ENCODE data around the gene EDA2R.

EDA2R gene, protein sequence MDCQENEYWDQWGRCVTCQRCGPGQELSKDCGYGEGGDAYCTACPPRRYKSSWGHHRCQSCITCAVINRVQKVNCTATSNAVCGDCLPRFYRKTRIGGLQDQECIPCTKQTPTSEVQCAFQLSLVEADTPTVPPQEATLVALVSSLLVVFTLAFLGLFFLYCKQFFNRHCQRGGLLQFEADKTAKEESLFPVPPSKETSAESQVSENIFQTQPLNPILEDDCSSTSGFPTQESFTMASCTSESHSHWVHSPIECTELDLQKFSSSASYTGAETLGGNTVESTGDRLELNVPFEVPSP

DNA sequence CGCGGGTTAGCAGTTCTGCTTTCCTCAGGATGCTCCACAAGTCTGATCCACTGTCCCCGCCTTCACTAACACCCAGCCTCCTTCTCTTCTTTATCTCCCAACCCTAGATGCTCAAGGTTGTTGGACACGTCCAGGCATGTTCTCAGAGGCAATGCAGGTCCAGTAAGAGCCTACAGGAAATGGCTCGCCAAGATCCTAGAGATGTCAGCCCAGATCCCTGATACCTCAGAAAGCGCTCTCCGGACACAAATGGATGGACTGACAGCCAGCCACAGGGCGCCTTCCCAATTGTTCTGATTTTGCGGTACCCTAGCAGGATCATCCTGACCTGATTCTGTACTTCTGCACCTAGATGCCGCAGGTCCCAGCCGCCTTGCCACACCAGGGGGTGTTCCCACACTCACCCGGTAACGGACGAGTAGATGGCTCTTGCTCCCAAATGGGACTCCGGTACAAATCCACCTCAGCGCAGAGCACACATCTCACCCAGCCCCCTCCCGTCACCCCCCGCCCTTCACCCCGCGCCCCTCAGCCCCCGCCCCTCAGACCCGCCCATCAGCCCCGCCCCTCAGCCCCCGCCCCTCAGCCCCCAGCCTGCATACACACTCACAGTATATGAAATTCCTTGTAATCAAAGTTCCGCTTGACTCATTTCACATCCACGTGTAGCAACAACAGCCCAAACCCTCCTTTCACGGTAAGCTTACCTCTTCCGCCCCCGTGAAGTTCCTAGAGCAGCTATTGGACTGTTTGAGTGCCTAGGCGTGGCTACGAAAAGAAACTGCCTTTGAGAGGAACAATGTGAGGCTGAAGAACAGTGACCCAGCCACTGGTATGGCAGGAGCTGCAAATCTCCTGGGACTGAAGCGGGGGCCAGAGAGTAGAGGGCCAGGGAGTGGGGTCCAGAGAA lies at the start of gene EDA2R:
TSS of gene EDA2R (minus strand) at position 488 of the 910 bp plus-strand sequence. CDS start 23,058 bp downstream, outside the sequence.
- TF ChIP-seq ZNF274 (IDR thresholded peaks at IDR 0.05; ENCODE audit: low read depth, low read length): no peak
- H3K4me3 ChIP-seq (ENCODE audit: low read length): peak within 1 kb of the TSS; percentile 65

DNA sequence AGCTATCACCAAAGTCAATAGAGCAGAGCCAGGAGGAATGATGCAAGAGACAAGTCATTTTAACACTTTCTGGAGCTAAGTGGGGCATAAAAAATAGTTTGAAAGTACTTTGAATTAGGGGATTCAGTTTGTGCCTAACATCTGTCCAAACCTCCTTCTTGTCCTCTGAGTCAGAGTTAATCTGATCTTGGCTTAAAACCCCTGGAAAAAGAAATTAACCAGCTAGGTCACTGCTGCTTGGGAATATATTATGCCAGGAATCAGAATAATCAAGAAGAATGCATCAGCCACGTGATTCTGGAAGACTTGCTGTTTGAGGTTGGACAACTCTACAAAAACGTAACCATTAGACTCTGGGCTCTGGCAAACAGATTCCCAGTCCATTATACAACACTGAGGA lies 45.3 kb upstream of the EDA2R start:
- no peak overlapping the region for H3K4me3 ChIP-seq (ENCODE audit: low read length)
- TF ChIP-seq ZNF274 (IDR thresholded peaks at IDR 0.05; ENCODE audit: low read depth, low read length): no peak

DNA sequence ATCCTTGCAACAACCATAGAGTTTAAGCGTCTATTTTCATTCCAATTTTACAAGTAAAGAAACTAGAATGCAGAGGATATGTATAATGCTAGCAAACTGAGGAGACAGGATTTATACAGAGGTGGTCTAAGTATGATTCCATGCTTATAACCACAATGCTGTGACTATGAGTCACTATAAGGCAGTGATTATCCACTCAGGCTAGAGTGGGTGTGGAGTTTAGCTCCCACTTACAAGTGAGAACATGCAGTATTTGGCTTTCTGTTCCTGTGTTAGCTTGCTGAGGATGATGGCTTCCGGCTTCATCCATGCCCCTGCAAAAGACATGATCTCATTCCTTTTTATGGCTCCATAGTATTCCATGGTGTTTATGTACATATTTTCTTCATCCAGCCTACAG lies 41.6 kb upstream of the EDA2R start:
- no peak overlapping the region for H3K4me3 ChIP-seq (ENCODE audit: low read length)
- no peak for TF ChIP-seq ZNF274 (IDR thresholded peaks at IDR 0.05; ENCODE audit: low read depth, low read length)

DNA sequence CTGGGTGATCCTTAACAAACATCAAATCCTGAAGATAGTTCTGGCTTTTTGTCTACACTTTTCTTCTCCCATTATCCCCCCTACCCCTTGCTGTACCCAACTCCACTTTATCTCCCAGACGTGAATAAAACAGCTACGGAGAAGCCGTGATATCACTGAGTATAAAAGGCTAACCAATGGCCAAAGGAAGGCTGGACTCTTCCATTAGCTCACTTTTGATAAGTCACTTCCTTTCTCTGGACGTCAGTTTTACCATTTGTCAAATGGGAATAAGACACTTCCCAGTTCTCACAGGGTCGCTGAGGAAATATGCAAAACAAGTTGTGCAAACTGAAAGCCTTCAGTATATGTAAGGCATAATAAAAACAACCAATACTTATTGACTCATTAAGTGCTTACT lies 38.6 kb upstream of the EDA2R start:
- no peak overlapping the region for H3K4me3 ChIP-seq (ENCODE audit: low read length)
- TF ChIP-seq ZNF274 (IDR thresholded peaks at IDR 0.05; ENCODE audit: low read depth, low read length): no peak

DNA sequence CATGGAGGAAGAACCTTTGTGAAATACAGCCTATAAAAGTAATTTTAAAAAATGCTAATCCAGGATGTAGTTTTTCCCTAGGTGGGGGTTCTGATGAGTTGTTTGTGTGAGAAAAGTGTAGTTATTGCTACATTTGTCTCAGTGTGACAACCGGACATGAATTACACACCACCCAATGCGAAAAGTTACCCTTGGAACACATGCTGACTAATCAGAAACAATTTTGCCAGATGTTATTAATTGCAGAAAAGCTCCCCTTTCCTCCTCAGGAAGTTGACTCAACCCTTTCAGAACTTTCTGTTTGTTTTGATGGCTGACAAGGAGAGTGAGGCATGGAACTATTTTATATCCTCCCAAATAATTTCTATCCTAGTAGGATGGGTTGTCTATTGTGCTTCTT lies 38.1 kb upstream of the EDA2R start:
- no peak overlapping the region for H3K4me3 ChIP-seq (ENCODE audit: low read length)
- TF ChIP-seq ZNF274 (IDR thresholded peaks at IDR 0.05; ENCODE audit: low read depth, low read length): no peak

DNA sequence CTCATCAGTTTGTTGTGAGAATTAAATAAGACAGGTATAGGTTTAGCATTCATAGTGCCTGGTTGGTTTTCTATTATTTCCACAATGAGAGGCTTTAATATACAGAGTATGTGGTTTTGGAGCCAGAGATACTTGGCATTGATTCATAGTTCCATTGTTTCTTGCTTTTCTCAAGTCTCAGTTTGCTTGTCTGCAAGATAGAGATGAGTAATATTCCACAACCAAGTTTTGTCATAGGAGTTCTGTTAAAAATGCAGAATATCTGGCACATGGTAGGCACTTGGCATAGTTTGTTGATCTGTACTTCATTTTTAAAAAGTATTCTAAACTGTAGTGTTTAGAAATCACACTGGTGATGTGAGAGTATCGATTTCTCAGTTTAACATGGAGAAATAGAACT lies 37.5 kb upstream of the EDA2R start:
- no peak for TF ChIP-seq ZNF274 (IDR thresholded peaks at IDR 0.05; ENCODE audit: low read depth, low read length)

DNA sequence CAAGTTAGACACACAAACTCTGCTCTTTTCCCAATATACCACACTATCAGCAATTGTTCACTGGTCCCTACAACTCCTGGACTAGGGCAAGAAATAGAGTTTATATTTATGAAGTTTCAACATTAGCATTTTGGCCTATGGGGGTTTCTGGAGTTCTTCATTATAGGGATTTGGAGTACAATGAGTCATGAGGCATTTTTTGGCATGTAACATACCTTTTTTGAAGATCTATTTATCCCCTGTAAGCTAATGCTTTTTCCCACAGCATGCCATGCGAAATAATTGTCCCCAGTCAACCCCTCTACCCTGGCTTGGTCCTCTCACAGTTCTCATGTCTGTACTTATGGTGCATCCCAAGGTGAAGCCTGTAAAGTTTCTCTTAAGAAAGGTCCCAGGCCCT lies 36.7 kb upstream of the EDA2R start:
- no peak overlapping the region for H3K4me3 ChIP-seq (ENCODE audit: low read length)
- TF ChIP-seq ZNF274 (IDR thresholded peaks at IDR 0.05; ENCODE audit: low read depth, low read length): no peak

More for the DNA sequence above, 37.5 kb upstream of the EDA2R start:
- no peak overlapping the region for H3K4me3 ChIP-seq (ENCODE audit: low read length)

DNA sequence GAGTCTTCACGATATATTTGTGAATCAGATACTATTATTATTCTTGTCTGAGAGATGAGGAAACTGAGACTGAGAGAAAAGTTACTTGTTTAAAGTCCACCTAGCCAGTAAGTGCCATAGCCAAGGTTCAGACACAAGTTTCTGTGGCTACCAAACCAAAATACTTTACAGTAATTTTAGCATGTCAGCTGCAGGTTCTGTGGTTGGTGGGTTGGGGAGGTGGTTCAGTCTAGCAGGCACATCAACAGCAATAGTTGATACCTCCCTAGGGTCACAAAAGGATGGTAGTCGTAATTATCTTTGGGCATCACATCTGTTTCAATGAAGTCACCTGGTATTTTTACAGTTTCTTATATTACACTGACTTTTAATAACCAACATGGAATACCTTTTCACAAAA lies 35.6 kb upstream of the EDA2R start:
- TF ChIP-seq ZNF274 (IDR thresholded peaks at IDR 0.05; ENCODE audit: low read depth, low read length): no peak
- no peak overlapping the region for H3K4me3 ChIP-seq (ENCODE audit: low read length)

DNA sequence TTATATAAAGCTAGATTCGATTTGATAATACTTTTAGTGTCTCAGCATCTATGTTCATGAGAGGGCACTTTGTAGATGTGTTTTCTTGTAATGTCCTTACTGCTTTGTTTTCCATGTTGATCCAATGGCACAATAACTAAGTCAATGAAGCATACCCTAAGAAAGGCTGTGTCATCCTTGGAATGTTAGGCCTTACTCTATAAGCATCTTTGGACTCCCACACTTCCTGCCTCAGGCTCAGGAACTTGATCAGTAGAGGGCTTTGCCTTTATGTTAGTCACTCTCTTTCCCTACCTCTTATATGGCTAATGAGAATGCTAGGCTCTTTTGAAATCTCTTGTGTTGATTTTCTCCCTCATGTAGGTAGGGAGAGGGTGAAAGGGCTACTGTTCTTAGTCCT lies 33.2 kb upstream of the EDA2R start:
- no peak for TF ChIP-seq ZNF274 (IDR thresholded peaks at IDR 0.05; ENCODE audit: low read depth, low read length)
- no peak overlapping the region for H3K4me3 ChIP-seq (ENCODE audit: low read length)

DNA sequence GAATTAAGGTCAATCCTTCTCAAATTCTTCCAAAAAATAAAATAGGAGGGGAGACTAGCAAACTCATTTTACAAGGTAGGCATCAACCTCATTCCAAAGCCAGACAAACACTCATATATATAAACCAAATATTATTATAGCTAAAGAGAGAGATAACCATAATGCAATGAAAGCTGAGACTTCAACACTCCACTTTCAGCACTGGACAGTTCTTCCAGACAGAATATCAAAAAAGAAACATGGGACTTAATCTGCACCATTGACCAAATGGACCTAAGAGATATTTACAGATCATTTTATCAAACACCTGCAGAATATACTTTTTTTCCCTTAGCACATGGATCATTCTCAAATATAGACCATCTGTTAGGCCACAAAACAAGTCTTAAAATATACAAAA lies 15.5 kb upstream of the EDA2R start:
- no peak for TF ChIP-seq ZNF274 (IDR thresholded peaks at IDR 0.05; ENCODE audit: low read depth, low read length)

DNA sequence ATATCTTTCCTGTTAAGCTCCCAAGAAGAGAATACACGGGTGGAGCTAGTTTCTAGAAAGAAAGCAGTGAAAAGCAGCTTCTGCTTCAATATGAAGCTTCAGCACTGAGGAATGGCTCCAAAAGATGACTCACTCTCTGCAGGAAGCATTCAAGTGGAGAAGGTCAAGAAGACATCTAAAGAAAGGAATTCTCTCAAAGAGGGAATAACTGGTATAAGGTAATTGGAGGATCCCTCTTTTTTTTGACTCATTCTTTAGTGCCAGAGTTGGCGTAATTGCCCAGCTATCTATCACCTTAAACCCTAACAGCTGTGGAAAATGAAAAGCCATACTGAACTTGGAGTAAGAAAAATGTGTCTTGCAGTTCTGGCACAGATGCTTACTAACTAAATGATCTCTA lies 3.5 kb downstream of the EDA2R start:
- H3K4me3 ChIP-seq (ENCODE audit: low read length): no peak overlapping the region; the same call in 1 of the 2 replicates
- no peak for TF ChIP-seq ZNF274 (IDR thresholded peaks at IDR 0.05; ENCODE audit: low read depth, low read length)

More for the DNA sequence above, 15.5 kb upstream of the EDA2R start:
- no peak overlapping the region for H3K4me3 ChIP-seq (ENCODE audit: low read length)

DNA sequence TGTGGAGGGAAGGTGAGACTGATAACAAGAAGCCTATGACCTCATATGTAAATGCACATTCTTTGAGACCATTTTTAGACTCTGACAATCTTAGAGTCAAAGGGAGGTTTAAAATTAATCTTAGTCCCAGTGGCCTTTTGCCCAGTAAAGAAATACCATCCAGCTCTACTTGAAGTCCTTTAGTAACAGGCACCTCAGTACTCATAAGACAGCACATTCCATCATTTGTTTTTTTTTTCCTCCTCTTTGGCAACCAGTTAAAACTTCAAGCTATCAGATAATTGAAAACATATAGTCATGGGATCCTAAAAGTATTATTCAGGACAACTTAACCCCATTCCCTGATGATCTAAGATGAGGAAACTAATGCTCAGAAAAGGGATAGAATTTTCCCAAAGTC lies 4.6 kb downstream of the EDA2R start:
- H3K4me3 ChIP-seq (ENCODE audit: low read length): no peak overlapping the region; the same call in 1 of the 2 replicates
- no peak for TF ChIP-seq ZNF274 (IDR thresholded peaks at IDR 0.05; ENCODE audit: low read depth, low read length)

DNA sequence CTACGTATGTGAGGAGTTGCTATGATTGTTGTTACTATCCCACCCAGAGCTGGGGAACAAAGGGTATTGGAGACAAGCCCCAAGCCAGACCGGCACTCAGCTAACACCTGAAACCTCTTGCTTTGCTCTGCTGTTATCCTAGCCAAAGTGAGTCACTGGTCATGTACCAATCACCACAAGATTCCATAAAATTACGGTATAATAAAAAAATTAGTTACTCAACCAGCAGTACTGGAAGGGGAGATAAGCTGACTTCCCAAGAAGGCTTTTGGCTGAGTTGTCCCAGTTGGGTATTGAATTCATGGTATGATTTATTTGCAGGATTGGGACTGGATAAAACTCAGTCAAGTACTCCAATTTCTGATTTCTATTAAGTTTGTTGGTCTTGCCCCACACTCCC lies 5.3 kb downstream of the EDA2R start:
- H3K4me3 ChIP-seq (ENCODE audit: low read length): no peak overlapping the region
- TF ChIP-seq ZNF274 (IDR thresholded peaks at IDR 0.05; ENCODE audit: low read depth, low read length): no peak

DNA sequence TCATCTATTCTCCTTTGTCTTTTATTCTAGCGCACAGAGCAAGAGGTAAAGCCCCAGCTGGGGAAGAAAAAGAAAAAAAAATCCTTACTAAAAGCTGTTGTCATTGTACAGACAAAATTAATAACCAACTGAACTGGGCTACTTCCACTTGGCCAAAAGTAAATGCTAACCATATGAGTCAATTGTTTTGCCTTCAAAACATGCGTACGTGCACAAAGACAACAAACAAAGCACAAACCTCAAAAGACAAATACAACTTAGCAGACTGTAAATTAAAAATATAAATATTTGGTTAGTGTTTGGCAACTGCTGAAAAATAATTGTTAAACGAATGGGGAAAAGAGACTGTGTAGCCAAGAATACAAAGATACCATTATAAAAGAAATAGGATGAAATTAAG lies 5.9 kb downstream of the EDA2R start:
- no peak for TF ChIP-seq ZNF274 (IDR thresholded peaks at IDR 0.05; ENCODE audit: low read depth, low read length)
- no peak overlapping the region for H3K4me3 ChIP-seq (ENCODE audit: low read length)

DNA sequence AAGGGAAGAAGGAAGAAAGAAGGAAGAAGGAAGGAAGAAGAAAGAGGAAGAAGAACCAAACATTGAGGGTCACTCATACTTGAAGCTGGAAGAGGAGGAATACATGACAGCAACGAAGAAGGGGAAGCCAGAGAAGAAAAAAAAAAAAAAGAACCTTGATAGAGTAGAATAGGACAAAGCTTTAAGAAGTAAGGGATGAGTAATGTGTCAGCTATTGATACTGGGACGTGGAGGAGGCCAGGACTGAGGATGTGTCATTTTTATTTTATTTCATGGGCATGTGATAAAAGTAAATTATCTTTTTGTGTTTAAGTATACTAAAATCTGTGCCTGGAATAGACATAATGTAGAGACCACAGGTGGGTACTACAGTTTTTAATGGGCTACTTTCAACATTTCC lies 6.4 kb downstream of the EDA2R start:
- TF ChIP-seq ZNF274 (IDR thresholded peaks at IDR 0.05; ENCODE audit: low read depth, low read length): no peak

More for the DNA sequence above, 6.4 kb downstream of the EDA2R start:
- no peak overlapping the region for H3K4me3 ChIP-seq (ENCODE audit: low read length)
